BJ (cell line): ENCODE data around the gene PFDN2. TPM values are rescaled to one million over a fixed set of nuclear protein-coding genes. Genes with fewer than 3 reads are reported as not detected.

Experiments used
- CTCF ChIA-PET: fragments of 350-600 bp; formaldehyde crosslinking; extraction: SDS; loops from one replicate; lab custom pipeline; 2021; ENCODE audit warnings: antibody characterized with exemption, inconsistent platforms; lab: Yijun Ruan, JAX
- POLR2A ChIA-PET: fragments of 300-600 bp; sonication (Branson Sonifier 250); formaldehyde crosslinking; extraction: SDS; loops from one replicate; lab custom pipeline; 2021; ENCODE audit warnings: antibody characterized with exemption; lab: Charles Lee
- DNase-seq: peaks from one replicate; pipeline ENCODE4 v3.0.0-alpha.2; 2011; ENCODE audit warnings: low read depth
- H3K27me3 ChIP-seq: 2 replicates; pipeline ENCODE4 v1.6.0; 2011; ENCODE audit warnings: low read length; ENCODE audit not compliant: control insufficient read depth, insufficient read depth
- H3K36me3 ChIP-seq: 2 replicates; pipeline ENCODE4 v1.5.1; 2011; ENCODE audit warnings: low read length; ENCODE audit not compliant: control insufficient read depth, insufficient read depth
- H3K4me3 ChIP-seq: 2 replicates; pipeline ENCODE4 v1.5.1; 2011; ENCODE audit warnings: low read depth, mild to moderate bottlenecking, control low read depth, low read length
- polyA plus RNA-seq: library from polyadenylated mRNA; depleted of rRNA; stranded (reverse); fragments of >200 nt; gene quantifications from 2 replicates; pipeline ENCODE4 v1.2.3, GENCODE V29; 2011
- TF ChIP-seq, protein P1 (sequence below): IDR thresholded peaks from 2 replicates; pipeline ENCODE4 v1.5.1; 2011; ENCODE audit warnings: low read depth, mild to moderate bottlenecking, control low read depth, inconsistent platforms, low read length, moderate library complexity; ENCODE audit not compliant: insufficient read depth

The PFDN2 gene
- polyA plus RNA-seq, 1 experiment: 32.9 TPM

DNA sequence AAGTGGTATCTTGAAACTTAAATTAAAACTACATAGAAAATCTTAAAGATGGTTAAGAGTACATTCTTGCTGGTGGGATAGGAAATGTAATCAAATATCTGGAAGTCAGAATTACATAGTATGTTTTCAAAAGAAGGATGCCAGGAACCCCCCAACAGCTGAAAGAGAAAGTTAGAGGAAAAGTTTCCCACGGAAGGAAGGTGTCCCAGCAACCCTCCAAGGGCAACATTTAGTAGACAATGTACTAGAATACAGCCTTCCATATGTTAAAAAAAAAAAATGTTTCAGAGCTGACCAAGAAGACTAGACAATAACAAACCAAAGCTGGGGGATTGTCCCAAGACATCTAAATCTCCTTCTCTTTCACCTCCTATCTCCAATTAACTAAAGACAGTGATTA lies 12.4 kb upstream of the PFDN2 start:
- POLR2A ChIA-PET: no interaction called here
- TF ChIP-seq, protein P1, sequence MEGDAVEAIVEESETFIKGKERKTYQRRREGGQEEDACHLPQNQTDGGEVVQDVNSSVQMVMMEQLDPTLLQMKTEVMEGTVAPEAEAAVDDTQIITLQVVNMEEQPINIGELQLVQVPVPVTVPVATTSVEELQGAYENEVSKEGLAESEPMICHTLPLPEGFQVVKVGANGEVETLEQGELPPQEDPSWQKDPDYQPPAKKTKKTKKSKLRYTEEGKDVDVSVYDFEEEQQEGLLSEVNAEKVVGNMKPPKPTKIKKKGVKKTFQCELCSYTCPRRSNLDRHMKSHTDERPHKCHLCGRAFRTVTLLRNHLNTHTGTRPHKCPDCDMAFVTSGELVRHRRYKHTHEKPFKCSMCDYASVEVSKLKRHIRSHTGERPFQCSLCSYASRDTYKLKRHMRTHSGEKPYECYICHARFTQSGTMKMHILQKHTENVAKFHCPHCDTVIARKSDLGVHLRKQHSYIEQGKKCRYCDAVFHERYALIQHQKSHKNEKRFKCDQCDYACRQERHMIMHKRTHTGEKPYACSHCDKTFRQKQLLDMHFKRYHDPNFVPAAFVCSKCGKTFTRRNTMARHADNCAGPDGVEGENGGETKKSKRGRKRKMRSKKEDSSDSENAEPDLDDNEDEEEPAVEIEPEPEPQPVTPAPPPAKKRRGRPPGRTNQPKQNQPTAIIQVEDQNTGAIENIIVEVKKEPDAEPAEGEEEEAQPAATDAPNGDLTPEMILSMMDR: no peak
- CTCF ChIA-PET: no interaction called here
- DNase-seq: no peak
- H3K27me3 ChIP-seq: no peaks in the 10 kb centered on the region
- peaks cover 7% of the 10 kb centered on the region for H3K36me3 ChIP-seq
- no peak overlapping the region for H3K4me3 ChIP-seq

DNA sequence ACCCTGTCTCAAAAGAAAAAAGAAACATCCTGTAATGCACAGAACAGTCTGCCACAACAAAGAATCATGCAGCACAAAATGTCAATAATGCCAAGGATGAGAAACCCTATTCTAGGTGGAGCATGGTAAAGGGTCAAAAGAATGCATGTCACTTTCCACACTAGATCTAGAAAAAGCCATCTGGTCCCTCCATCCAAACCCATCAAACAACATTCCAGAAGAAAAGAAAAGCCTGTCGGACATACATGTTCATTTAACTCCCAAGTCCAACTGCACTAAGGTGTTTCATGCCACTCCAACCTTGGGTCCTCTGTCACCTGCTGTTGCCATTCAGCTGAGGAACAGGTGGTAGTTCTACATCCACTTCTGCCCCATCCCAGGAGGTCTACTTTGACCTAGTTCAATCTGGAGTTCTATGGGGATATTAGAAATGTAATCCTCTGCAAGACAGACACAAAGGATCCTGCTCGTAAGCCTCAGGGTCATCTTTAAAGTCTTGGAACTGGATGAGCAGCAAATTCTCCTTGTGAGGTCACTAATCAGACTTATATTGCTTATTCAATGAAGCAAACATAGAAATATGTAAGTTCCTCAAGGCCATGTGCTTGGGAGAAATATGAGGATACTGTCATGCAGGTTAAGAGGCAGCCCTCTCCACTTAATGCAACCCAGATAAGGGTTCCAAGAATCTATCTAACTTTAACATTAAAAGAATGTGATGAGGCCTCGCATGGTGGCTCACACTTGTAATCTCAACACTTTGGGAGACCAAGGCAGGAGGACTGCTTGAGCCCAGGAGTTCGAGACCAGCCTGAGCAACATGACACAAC lies 11.0 kb upstream of the PFDN2 start:
- peaks cover 10% of the 10 kb centered on the region for H3K36me3 ChIP-seq
- CTCF ChIA-PET: interaction anchor here (1.5 kb wide), 1 partner anchor 10 kb away, joined by 3 read pairs; no protein-coding TSS in a partner anchor
- TF ChIP-seq, protein P1: no peak
- no peak for DNase-seq
- no peaks in the 10 kb centered on the region for H3K27me3 ChIP-seq
- H3K4me3 ChIP-seq: no peak overlapping the region
- POLR2A ChIA-PET: no interaction called here

- POLR2A ChIA-PET: no interaction called here
Measured at GRCh38 chr1:161127649-161128048, 9.8 kb upstream of the PFDN2 start.

GRCh38 chr1:161122967-161123366 lies 5.1 kb upstream of the PFDN2 start:
- DNase-seq: no peak
- Histone ChIP-seq H3K27me3 (no peaks in the 10 kb centered on the region), H3K4me3 (no peak overlapping the region), H3K36me3 (peaks cover 21% of the 10 kb centered on the region)
- POLR2A ChIA-PET: no interaction called here
- TF ChIP-seq, protein P1: no peak
- CTCF ChIA-PET: no interaction called here

More at GRCh38 chr1:161127649-161128048, 9.8 kb upstream of the PFDN2 start:
- no peak overlapping the region for H3K4me3 ChIP-seq
- CTCF ChIA-PET: interaction anchor here (1.2 to 1.5 kb wide), 3 partner anchors 9 to 29 kb away, joined by 3 to 4 read pairs (median 4); partner anchors contain the start of genes KLHDC9, NIT1 and PFDN2
- H3K36me3 ChIP-seq: peaks cover 14% of the 10 kb centered on the region
- no peaks in the 10 kb centered on the region for H3K27me3 ChIP-seq
- TF ChIP-seq, protein P1: no peak
- DNase-seq: no peak

DNA sequence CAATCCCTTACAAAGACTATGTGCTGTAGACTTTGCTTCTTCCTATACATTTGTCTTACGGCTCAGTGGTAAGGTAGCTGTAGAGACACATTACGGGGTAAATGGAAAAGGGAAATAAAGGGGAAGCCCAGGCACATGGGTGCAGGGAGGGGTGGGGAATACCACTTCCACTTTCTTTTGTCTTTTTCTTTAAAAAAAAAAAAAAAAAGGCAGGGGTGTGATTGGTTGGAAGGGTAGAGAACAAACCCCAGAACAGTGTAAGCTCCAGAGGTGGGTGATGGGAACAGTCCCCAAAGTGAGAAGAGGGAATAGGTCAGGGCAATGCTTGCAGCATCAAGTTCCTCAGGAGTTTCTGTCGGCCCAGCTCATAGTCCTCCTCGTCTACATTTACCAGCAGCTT lies 4.0 kb upstream of the PFDN2 start:
- ChIA-PET CTCF (interaction anchor here (1.2 kb wide), 1 partner anchor 16 kb away, joined by 4 read pairs; no protein-coding TSS in a partner anchor), POLR2A (no interaction called here)
- TF ChIP-seq, protein P1: no peak
- Histone ChIP-seq H3K27me3 (no peaks in the 10 kb centered on the region), H3K36me3 (peaks cover 21% of the 10 kb centered on the region), H3K4me3 (no peak overlapping the region)
- no peak for DNase-seq
